SH-SY5Y (cell line): ENCODE data around the gene CREBBP.

Experiments used
- GATA2 ChIP-seq: IDR thresholded peaks from 2 replicates; pipeline ENCODE4 v1.6.1; 2011; ENCODE audit warnings: mild to moderate bottlenecking, low read depth, low read length
- GATA3 ChIP-seq: IDR thresholded peaks from 2 replicates; pipeline ENCODE4 v1.6.1; 2011; ENCODE audit warnings: low read depth, mild to moderate bottlenecking, low read length, moderate library complexity

The CREBBP gene

DNA sequence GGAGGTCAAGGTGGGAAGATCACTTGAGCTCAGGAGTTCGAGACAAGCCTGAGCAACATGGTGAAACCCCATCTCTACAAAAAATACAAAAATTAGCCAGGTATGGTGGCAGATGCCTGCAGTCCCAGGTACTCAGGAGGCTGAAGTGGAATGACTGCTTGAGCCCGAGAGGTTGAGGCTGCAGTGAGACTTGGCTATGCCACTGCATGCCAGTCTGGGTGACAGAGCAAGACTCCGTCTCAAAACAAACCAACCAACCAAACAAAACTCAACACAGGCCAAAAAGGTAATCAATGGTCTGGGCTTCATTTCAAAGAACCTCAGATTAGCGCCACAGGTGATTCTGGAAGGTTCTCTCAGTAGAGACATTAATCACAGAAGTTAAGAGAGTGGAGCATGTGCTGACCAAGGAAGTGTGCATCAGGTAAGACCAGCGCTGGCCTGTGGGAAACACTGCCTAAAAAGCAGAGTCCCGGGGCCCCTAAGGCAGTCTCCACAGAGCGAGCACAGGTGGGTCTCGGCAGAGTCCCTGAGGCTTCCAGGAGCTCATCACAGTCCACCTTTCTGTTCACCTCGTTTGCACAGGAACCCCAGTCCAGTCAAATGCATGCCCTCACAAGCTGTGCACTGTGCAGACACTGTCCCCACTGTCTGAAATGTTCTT lies 91.7 kb downstream of the CREBBP start:
- no peak for TF ChIP-seq GATA2
- TF ChIP-seq GATA3 = no peak

DNA sequence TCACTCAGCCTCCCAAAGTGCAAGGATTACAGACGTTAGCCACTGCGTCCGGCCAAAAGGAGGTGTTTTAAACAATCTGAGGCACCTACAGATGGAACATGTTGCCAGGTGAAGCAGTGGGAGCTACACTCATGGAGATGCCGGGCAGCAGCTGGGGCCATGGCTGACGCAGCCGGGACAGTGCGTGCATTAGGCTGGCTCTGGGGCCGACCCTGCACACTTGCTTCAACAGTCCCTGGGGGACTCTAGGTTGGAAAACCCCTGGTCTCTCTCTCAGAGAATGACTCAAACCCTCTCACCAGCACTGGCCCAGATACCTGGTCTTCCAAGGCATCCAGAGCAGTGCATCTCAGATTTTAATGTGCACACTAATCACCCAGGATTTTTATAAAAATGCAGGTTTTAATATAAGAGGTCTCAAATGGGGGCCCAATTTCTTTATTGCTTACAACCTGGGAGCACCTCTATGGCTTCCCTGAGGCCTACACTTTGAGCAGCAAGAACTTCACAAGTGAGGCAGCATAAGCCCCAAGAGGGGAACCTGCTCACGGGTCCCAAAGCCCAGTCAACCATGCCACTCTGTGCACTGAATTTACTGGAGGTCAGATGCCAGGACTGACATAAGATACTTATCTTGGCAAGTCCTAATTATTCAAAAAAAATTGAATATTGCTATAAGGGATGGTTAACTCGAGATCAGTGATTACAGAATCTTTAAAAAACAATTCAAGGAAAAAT lies 92.4 kb downstream of the CREBBP start:
- no peak for TF ChIP-seq GATA2
- no peak for TF ChIP-seq GATA3

DNA sequence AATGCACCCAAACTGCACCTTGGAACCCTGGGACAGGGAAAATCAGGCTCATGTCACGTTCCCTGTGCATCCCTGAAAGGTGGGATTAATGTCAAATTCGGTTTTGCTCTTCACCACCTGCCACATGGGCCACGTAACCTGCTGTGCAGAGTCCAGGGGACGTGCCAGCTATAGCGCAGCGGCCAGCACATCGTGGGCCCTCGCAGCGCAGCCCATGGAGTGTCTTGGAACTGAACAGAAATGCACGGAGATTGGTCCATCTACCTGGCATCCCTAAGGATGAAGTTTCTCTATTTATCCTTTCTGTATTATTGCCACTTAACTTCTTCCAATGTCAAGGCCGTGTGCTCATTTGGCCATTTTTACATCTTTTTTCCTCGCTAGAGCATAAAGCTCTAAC lies 95.1 kb downstream of the CREBBP start:
- TF ChIP-seq GATA2 (no peak), GATA3 (no peak)

DNA sequence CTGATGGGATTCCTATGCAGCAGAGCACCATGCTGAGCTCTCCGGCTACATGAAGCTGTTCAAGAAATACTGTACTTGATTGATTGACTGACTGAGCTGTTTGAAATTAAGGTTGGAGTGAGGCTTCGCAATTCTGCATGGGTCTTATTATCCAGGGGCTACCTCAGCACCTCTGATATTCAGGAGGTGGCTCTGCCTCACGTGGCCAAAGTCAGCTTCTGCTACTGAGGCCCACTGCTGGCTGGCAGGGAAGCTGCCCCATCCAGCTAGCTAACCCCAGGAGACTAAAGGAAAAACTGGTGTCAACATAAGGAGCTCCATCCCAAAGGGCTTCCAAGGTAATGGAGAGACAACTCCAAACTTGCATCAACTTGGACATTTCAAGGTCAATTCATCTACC lies 97.0 kb downstream of the CREBBP start:
- TF ChIP-seq GATA2 (no peak), GATA3 (no peak)

DNA sequence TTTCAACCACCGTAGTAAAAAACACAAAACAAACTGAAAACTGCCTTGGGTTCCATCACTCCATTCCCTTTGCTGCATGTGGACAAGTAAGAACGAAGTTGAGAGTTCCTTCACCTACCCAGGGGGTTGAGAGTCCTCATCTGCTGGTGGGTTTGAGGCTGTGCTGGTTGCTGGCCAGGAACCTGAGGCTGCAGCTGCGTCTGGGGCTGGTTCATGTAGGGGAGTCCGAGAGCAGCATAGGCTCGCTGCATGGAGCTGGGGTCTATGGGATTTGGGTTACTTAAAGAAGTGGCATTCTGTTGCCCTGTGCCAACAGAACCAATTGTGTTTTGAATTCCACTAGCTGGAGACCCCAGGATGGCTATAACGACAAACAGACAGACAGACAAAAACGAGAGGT lies 97.9 kb downstream of the CREBBP start:
- TF ChIP-seq GATA2 (no peak), GATA3 (no peak)

DNA sequence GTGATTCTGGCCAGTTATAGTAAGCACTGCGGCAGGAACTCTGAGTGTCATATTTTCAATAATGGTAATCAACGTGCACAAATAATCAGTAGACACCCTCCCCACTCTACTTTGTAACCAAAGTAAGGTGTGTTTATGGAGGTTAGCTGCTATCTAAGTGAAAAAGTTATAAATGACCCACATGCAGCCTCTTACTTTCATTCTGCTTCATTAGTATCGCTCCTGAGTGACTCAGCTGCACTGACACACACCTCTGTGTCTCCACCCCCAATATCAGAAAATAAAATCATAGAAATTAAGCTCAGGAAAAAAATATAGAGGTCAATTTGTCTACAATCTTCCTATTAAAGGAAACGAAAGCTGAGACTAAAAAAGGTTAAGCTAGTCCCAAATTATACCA lies 99.1 kb downstream of the CREBBP start:
- TF ChIP-seq GATA2 = no peak
- no peak for TF ChIP-seq GATA3

DNA sequence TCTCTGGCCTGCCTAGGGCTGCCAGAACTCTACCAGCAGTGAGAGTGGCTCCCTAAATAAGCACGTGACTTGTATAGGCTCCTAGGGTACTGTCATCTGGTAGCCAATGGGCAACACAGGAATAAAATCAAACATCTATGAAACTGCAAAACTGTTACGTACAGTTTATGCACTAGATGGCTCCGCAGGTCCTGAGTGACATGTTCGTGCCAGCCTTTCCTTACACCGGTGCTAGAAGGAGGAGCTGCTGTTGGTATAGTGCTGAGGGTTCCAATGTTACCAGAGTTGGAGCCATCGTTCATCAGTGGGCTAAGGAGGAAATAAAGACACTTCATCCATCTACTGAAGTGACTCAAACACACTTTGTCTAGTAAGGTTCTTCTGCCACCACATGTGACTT lies 99.9 kb downstream of the CREBBP start:
- no peak for TF ChIP-seq GATA3
- no peak for TF ChIP-seq GATA2

DNA sequence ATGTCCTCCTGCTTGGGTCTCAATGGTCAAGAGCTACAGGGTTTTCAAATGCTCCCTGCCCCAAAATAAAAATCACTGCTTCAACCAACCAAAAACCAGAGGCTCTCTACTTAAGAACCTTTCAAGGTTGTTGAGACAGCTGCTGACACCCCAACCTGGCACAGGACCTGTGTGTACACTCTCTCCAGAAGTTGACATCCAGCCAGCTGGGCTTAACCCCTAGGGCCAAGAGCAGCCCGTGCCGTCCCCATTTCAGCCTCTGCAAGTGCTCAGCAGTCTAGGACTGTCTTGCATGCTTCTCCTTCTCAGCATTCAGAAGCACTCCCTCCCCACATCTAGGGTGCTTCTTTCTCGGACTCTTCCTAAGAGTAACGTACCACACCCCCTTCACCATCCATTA lies 104.2 kb downstream of the CREBBP start:
- TF ChIP-seq GATA2 = no peak

DNA sequence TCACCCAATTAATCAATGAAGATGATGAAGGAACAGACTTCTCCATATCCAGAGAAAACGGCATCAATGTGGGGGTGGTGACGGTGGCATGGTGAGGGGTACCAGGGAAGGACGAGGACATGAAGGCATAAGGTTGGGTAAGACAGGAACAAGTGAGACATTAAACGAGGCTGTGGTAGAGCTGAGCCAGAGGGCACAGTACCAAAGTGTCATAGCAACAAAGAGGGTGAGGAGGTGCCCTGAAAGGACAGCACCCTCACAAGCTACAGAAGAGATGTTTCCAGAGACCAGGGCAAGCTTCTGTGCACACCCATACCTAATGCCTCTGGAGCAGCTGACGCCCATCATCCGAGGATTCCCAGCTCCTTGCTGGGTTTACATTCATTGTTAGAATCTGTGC lies 105.7 kb downstream of the CREBBP start:
- no peak for TF ChIP-seq GATA2
- TF ChIP-seq GATA3 = no peak

DNA sequence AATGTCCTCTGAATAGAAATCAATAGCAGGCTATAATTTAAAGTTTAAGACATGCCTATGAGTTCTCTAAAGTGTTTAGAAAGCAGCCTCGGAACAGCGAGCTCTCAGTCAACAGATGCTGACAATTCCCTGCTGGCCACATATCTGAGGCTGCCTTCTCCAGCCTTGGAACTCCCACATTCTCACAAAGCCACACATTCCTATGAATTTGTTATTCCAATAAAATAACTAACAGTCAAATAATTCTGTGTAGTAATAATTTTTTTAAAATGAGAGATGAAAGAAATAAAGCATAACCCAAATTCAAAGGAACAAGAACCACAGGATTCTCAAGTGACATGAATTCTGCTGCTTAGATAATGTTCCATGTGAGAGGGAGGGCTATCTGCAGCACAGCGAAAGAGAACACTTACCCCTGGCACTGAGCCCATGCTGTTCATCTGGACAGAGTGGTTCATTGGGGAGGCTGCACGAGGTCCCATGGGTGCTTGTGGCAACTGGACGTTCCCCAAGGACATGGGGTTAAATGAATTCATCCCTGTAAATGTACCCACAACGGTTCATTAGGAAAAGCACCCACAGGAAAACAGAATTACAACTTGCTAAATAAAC lies 106.3 kb downstream of the CREBBP start:
- TF ChIP-seq GATA3 (no peak), GATA2 (no peak)

DNA sequence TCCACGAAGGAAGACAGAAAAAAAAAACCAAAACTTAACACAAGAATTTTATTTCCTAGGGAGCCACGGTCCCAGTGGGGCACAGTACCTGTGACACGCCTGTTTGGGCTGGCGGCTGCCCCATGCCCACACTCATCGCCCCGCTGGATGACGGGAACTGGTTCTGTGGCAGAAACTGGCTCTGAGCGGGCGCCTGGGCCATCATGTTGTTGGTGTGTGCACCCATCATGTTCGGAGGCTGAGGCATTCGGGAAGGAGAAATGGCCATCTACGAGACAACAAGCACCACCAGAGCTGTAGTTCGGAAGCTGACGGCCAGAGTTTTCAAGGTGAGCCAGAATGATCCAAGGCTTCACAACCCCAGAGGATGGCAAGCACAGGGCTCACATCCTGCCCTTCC lies 106.8 kb downstream of the CREBBP start:
- no peak for TF ChIP-seq GATA3
- TF ChIP-seq GATA2 = no peak

DNA sequence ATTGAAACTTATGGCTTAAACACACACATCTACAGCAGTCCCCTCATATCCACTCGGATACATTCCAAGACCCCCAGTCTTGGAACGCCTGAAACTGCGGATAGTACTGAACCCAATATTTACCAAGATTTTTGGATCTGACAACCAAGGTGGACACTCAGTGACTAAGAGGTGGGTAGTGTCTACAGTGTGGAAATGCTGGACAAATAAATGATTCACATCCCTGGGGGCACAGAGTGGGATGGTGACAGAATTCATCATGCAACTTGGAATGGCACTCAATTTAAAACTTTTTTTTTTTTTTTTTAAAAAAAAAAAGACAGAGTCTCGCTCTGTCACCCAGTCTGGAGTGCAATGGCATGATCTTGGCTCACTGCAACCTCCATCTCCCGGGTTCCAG lies 109.0 kb downstream of the CREBBP start:
- TF ChIP-seq GATA3 (no peak), GATA2 (no peak)

DNA sequence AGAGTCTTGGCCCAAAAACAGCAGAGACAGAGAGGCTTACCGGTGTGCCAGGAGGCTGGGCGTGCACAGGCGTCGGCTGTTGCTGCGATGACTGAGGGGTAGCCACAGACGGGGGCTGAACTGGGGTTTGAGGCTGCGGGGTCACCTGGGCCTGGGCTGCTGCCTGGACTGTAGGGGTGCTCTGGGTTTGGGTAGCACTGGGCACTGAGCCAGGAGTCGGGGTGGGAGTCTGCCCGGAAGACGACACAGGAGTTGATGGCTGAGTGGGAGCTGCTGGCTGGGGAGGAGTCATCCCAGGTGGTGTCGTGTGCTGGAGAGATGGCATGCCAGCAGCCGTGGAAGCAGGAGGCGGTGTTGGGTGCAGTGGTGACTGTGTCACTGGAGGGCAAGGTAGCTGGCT lies 110.0 kb downstream of the CREBBP start:
- no peak for TF ChIP-seq GATA3
- TF ChIP-seq GATA2 = no peak

DNA sequence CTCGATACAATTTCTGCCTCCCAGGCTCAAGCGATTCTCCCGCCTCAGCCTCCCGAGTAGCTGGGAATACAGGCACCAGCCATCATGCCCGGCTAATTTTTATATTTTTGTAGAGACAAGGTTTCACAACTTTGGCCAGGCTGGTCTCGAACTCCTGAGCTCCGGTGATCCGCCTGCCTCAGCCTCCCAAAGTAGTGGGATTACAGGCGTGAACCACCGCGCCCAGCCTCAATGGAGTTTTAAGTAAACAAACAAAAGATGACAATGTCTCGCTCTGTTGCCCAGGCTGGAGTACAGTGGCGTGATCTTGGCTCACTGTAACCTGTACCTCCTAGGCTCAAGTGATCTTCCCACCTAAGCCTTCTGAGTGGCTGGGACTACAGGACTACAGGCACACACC lies 110.6 kb downstream of the CREBBP start:
- TF ChIP-seq GATA2 (no peak), GATA3 (no peak)

DNA sequence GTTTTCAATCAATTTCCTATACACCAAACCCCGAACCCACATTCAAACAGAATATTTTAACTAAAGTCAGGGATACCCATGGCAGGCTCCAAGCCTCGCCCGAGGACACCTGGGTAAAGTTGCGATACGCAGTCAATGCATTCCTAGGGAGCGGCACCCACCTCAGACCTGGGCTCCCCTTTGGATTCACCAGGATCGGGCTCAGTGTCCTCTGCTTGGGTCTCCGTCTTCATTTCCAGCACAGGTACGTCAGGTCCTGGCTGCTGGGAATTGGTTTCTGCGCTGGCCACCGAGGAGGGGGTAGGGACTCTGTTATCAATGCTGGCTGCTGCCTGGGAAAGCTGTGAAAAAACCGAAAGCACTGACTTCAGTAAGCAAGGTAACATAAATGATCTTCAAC lies 111.5 kb downstream of the CREBBP start:
- TF ChIP-seq GATA3 (no peak), GATA2 (no peak)

DNA sequence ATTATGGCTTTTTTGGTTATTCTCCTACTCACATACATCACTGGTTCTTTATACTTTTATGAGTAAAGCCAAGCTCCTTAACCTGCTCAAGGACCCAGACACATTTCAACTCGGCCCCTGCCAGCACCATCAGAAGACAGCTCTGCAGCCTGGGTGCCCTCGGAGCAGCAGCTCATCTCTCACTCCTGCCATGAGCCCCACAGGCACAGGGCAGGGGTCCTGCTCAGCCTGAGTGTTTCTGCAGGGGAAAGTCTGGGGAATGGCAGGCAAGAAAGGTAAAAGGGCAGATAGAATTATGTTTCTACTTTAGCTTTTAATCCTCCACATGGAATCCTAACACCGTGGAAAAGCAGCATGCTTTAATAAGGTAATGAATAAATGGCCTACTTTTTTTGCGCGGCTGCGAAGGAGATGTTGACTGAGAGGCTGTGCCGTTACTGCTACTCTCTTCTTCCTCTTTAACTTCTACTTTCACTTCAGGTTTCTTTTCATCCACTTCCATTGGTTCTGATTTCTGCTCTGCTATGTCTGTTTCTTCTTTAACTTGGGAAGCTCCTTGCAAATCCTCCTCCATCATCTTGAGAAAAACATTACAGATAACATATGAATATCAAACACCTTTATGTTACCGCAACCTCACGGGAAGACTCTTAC lies 113.1 kb downstream of the CREBBP start:
- TF ChIP-seq GATA2 (no peak), GATA3 (no peak)

DNA sequence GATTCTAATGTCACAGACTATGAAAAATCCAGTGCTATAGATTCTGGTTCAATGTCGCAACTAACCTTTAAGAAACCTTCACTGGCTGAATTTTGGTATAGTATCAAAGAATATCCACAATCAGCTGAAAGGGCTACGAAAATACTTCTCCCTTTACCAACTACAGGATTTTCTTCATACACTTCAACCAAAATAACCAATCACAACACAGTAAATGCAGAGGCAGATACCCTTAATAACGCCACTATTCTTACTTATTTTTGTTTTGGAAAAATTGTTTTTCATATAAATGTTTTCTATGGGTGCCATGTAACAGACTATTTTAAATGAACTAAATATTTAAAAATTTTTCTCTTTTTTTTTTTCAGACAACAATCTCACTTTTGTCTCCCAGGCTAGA lies 114.3 kb downstream of the CREBBP start:
- no peak for TF ChIP-seq GATA3
- no peak for TF ChIP-seq GATA2
